Measurements from ENCODE around the gene AUP1. TPM values are rescaled to one million over a fixed set of nuclear protein-coding genes. Genes with fewer than 3 reads are reported as not detected.

AUP1 gene, protein sequence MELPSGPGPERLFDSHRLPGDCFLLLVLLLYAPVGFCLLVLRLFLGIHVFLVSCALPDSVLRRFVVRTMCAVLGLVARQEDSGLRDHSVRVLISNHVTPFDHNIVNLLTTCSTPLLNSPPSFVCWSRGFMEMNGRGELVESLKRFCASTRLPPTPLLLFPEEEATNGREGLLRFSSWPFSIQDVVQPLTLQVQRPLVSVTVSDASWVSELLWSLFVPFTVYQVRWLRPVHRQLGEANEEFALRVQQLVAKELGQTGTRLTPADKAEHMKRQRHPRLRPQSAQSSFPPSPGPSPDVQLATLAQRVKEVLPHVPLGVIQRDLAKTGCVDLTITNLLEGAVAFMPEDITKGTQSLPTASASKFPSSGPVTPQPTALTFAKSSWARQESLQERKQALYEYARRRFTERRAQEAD
- 84.8 and 116 TPM in 2 replicates for total RNA-seq

DNA sequence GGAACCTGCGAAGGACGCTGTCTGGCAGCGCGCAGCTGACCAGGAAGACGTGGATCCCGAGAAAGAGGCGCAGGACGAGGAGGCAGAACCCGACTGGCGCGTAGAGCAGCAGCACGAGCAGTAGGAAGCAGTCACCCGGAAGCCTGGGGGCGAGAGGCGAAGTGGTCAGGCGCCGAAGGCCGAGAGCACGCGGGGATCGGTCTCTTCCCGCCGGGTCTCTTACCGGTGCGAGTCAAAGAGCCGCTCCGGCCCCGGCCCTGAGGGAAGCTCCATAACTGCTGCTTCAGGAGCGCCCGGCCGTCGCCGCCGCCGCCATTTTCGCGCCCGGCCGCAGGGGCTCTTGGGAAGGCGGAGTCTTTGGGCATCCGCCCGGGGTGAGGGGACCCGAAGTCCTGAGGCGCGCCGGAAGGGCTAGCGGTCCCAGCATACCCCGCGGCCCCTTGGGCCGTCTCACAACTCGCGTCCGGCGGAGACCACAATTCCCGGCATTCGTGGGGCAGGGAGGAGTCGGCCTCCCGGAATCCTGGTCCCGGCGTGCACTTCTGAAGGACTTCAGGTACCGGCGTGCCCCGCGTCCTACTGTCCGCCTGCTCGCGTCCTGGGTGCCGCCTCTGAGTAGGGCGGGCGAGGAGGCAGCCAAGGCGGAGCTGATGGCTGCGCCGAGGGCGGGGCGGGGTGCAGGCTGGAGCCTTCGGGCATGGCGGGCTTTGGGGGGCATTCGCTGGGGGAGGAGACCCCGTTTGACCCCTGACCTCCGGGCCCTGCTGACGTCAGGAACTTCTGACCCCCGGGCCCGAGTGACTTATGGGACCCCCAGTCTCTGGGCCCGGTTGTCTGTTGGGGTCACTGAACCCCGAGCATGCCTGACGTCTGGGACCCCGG is at the start of gene AUP1, which contains the start of gene HTRA2:
Gene AUP1, minus strand, starts transcription at position 350 of the 882 bp plus-strand sequence. Its CDS starts 77 bp downstream, at position 273.
Gene HTRA2, plus strand, starts transcription at position 577 of the 882 bp plus-strand sequence. Its CDS starts 74 bp downstream, at position 651.

DNA sequence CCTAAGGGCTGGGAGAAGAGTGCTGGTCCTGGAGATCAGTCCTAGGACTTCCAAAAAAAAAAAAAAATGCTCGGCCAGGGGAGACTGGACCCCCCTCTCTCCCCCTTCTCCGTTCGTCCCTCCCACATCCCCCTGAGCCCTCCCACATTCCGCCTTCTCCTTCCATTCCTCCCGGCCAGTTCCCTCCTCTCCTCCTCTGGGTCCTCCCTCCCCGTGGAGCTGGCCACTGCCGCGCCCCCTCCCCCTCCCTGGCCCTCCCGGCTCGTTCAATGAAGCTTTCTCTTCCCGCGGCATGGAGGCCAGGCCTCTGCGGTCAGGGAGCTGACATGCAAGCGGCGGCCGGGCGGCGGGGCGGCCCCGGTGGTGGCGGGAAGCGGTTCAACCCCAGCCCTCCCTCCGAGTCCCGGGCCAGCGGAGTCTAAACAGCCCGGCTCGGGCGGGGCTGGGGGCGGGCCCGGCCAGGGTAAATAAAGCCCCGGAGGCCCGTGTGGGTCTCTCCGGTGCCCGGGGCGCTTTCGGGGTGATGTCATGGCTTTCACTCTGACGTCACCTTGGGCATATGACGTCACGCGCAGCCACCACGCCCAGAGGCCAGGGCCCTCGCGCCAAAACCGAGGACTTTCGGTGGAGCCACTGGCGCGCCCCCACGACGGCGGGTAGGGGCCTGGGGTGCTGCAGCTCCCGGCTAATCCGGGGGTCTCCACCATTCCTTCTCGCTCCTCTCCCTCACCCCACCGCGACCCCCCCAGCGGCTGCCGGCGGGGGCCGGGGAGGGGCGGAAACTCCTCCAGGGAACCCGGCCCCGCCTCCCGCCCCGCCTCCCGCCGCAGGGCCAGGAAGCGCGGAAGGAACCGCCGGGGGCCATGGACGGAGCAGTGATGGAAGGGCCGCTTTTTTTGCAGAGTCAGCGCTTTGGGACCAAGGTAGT is 24.6 kb upstream of the AUP1 start, which contains the start of the genes DOK1 and LOXL3:
Gene DOK1, plus strand, starts transcription at position 829 of the 928 bp plus-strand sequence. Its CDS starts 35 bp downstream, at position 864.
Gene LOXL3, minus strand, starts transcription at position 51 of the 928 bp plus-strand sequence. CDS start 1,308 bp downstream, outside the sequence.

DNA sequence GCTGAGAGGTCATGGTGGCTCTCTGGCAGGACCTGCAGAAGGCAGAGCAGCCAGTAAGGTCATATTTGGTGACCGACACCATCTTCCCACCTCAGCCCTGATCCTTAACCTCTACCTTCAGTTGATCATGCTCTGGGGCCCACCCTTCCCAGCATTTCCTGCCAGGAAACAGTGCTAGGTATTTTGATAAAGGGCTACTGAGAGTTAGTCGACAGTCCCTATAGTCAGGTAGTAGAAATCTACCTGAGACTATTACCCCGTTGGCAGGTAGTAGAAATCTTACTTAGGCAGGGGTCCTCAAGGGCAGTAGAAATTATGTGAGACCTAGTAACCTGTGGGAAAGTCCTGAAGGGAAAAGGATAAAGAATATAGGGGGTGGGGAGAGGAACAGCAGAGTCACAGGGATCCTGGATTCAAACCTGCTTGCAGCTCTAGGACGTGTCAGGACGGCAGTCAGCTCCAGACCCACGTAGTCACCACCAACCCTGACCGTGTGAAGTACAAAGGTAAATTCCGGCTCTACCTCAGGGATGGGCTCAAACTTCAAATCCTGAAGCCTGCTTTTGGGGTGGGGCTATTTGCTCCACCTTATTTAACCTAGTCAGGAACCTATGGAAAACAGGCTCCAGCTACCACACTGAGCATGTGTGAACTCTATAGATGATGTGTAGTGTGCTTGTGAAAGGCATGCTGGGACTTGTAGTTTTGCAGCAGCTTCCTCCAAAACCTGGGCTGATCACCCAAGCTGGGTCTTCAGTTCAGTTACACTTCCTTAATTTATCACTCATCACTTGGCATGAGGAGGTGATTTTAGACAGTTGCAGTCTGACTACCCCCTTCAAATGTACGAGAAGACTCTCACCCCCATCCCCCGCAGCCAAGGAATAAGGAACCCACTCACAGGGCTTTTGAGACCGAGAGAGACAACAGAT is 3.5 kb downstream of the AUP1 start, which contains the start of gene DQX1:
Gene DQX1, minus strand, starts transcription at position 515 of the 932 bp plus-strand sequence. Its CDS starts 502 bp downstream, at position 13.

DNA sequence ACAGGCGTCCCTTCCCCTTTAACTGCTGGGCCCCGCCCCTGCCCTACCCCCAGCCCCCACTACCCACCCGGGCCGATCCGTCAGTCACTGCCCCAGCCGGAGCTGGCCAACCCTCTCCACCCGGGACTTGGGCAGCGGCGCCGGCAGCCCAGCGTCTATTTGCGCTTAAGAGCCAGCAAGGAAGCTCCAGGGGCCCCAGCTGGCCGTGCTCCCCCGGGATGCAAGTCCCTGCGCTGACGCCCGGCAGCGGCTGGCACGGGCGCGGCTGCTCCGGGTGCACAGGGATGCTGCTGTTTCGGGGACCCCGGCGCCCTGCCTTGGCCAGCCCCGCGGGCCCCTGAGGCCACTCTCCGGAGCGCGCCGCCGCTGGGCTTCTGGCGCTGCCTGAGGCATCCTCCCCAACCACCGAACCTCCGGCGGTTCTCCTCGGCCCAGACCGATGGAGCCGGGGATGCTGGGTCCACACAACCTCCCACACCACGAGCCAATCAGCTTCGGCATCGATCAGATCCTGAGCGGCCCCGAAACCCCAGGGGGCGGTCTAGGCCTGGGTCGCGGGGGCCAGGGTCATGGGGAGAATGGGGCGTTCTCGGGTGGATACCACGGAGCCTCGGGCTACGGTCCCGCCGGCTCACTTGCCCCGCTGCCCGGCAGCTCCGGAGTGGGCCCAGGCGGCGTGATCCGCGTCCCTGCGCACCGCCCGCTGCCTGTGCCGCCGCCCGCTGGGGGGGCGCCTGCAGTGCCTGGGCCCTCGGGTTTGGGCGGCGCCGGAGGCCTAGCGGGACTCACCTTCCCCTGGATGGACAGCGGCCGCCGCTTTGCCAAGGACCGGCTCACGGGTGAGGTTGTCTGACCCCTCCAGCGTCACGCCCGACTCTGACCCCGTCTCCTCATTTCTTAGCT is 14.9 kb downstream of the AUP1 start, which contains the start of gene TLX2:
Gene TLX2, plus strand, starts transcription at position 83 of the 903 bp plus-strand sequence. Its CDS starts 357 bp downstream, at position 440.

DNA sequence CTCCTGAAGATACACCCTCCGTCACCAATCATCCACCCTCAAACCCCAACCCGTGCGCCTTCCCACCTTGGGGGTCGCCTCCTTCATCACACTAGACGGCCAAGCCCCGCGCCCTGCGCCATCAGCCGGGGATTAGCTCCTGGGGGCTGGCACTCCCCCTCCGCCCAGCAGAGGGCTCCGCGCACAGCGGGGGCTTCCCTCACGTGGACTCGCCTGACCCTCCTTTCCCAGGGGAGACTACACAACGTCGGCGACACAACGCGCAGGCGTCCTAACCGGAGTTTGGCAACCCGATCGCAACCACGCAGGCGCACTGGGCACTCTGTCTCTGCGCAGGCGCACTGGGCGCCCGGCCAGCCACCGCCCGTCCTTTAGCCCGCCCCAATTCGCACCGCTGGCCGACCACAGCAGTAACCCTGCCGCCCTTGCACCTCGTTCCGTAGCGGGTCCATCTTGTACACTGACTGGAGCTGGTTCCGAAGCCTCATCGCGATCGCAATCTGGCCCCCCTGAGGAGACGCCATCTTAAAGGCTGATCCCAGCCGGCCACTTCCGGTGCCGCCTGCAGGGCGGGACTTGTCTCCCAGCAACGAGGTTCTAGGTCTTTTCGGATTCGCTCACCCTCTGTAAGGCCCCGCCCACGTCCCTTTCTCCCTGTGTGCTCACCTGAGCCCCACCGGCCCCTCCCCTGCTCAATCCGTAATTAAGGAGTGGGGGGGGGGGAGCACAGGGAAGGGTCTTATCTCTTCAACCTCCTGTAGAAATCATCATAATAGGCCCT is 22.2 kb downstream of the AUP1 start, which contains the start of gene PCGF1:
Gene PCGF1, minus strand, starts transcription at position 551 of the 781 bp plus-strand sequence. Its CDS starts 27 bp downstream, at position 524.

DNA sequence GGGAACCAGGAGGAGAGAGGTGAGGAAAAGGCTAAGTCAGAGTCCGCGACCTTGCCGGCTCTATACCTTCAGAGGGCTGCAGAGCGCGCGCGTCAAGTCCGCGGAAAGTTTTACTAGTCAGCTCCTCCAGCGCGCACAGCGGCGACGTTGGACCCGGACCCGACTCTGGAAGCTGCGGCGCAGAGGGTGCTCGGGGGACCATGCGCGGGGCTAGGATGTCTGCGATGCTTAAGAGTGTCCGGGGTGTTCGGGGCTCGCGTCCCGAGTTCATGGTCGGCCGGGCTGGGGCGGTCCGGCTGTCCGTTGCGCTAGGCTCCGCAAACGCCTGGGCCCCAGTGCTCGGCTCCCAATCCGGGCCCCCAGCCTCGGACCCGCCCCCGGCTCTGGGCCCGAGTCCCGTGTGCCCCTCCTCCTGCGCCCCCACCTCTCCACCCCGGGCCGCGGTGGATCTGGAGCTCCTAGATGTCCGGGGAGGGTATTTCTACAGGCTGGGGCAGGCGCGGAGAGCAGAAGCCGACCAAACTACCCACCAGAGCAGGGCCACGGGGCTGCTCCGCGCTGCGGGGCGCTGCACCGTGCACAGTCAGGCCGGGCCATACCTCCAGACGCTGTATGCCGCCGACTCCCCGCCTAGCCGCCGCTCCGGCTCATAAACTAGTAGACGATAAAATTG is 30.1 kb downstream of the AUP1 start, which contains the start of gene LBX2:
Gene LBX2, minus strand, starts transcription at position 337 of the 673 bp plus-strand sequence. Its CDS starts 66 bp downstream, at position 271.

DNA sequence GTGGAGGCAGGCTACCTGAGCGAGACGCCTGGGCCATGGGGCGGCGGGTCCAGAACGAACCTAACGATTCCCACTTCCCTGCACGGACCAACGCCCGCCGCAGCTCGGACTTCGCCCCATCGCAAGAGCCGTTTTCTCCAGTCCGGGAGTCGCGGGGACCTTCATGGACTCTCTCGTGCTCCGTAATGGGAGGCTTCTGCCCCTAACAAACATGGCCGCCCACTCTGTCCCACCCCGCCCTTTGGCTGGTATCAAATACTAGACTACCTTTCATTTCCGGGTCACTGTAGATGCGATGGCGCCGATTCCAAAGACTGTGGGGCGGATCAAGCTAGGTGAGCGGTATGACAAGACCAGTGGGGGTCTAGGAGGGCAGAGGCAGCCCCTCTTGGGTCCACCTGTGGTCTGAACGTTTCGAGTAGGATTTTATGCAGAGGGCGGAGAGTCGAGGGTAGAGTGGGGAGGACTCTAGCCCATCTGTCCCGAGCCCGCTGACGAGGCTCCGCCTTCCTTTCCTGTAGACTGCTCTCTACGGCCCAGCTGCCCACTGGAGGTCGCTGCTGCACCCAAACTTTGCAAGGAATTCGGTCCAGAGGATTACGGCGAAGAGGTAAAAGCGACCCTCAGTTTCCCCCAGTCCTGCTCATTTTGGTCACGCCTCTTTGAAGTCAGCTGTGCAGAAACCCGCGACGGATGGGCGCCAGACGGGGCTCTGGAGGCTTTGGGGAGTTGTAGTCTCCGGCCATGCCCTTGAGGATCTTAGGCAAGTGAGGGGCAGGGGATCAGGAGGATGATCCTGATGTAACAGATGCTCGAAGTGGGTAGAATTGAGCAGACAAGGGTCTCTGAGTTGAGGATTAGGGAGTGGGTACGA is 46.5 kb downstream of the AUP1 start, which contains the start of the genes CCDC142 and TTC31:
Gene CCDC142, minus strand, starts transcription at position 198 of the 874 bp plus-strand sequence. Its CDS starts 161 bp downstream, at position 37.
Gene TTC31, plus strand, starts transcription at position 281 of the 874 bp plus-strand sequence. Its CDS starts 15 bp downstream, at position 296.

Other genes with a start within 250 kb of the AUP1 start
- 0.30 and 0.32 TPM in 2 replicates for gene SLC4A5, start 186.3 kb downstream of the AUP1 start, total RNA-seq
- gene DCTN1, start 149.4 kb downstream of the AUP1 start, total RNA-seq: 113 and 127 TPM in 2 replicates
- gene C2orf81, start 108.1 kb downstream of the AUP1 start, total RNA-seq: 0.46 and 0.65 TPM in 2 replicates
- 47.9 and 65.3 TPM in 2 replicates for gene WDR54, start 108.0 kb downstream of the AUP1 start, total RNA-seq
- 7.1 and 10.3 TPM in 2 replicates for gene RTKN, start 87.8 kb downstream of the AUP1 start, total RNA-seq
- 11.7 and 23.1 TPM in 2 replicates for gene INO80B, start 74.6 kb downstream of the AUP1 start, total RNA-seq
- 30.4 and 30.5 TPM in 2 replicates for gene WBP1, start 71.3 kb downstream of the AUP1 start, total RNA-seq
- gene MOGS, start 64.3 kb downstream of the AUP1 start, total RNA-seq: 72.8 and 91.3 TPM in 2 replicates
- gene MRPL53, start 57.0 kb downstream of the AUP1 start, total RNA-seq: 47.7 and 52.4 TPM in 2 replicates
- 13.6 and 22.9 TPM in 2 replicates for gene CCDC142, start 46.7 kb downstream of the AUP1 start, total RNA-seq
- 7.1 and 16.3 TPM in 2 replicates for gene TTC31, start 46.6 kb downstream of the AUP1 start, total RNA-seq
- 1.6 and 1.7 TPM in 2 replicates for gene LBX2, start 30.1 kb downstream of the AUP1 start, total RNA-seq
- 14.3 and 17.2 TPM in 2 replicates for gene PCGF1, start 22.0 kb downstream of the AUP1 start, total RNA-seq
- not detected in 2 replicates for gene TLX2, start 15.3 kb downstream of the AUP1 start, total RNA-seq
- not detected in 2 replicates for gene DQX1, start 3.5 kb downstream of the AUP1 start, total RNA-seq
- 40.7 and 63.3 TPM in 2 replicates for gene HTRA2, start 227 bp upstream of the AUP1 start, total RNA-seq
- 2.9 and 4.4 TPM in 2 replicates for gene LOXL3, start 24.2 kb upstream of the AUP1 start, total RNA-seq
- gene DOK1, start 25.0 kb upstream of the AUP1 start, total RNA-seq: 15.9 and 21.6 TPM in 2 replicates
- gene M1AP, start 118.6 kb upstream of the AUP1 start, total RNA-seq: not detected in 2 replicates
- 4.2 and 4.7 TPM in 2 replicates for gene SEMA4F, start 124.5 kb upstream of the AUP1 start, total RNA-seq